Gastroesophageal sphincter (tissue), 4 donors: Measurements from ENCODE around the gene GABRG3. TPM values are rescaled to one million over a fixed set of nuclear protein-coding genes. Genes with fewer than 3 reads are reported as not detected.
A peak's percentile ranks its signal among the peaks of the same experiment; 100 is the strongest.
"Not testable (repeated sequence)": the region's sequence is repeated elsewhere in the genome, so short reads cannot be mapped to it uniquely, and the experiment has no call there.

ENCODE experiments used
- ATAC-seq: fragments of 150-250 bp; one replicate; pipeline ENCODE4 v1.9.1; 2016; ENCODE audit warnings: mild to moderate bottlenecking, moderate library complexity
- H3K27ac ChIP-seq, 4 donors: fragments of 200-600 bp; sonication (generic) in 3 of 4; 1 replicate in 3 of 4; 2 replicates in 1 of 4; pipeline ENCODE4 v1.5.1; 2016 to 2019
- H3K27me3 ChIP-seq: fragments of 200-600 bp; sonication (generic); one replicate; pipeline ENCODE4 v1.5.1; 2019
- H3K36me3 ChIP-seq, 2 donors: fragments of 200-600 bp; sonication (generic); one replicate each; pipeline ENCODE4 v1.5.1; 2019; ENCODE audit warnings: control low read depth in 1 of 2
- H3K4me1 ChIP-seq, 3 donors: fragments of 200-600 bp; sonication (generic); 1 replicate in 2 of 3; 2 replicates in 1 of 3; pipeline ENCODE4 v1.5.1; 2016 to 2019; ENCODE audit warnings: control low read depth in 2 of 3
- H3K4me3 ChIP-seq, 2 donors: fragments of 200-600 bp; sonication (generic); one replicate each; pipeline ENCODE4 v1.5.1; 2019; ENCODE audit warnings: mild to moderate bottlenecking in 1 of 2, moderate library complexity in 1 of 2
- H3K9me3 ChIP-seq, 3 donors: fragments of 200-600 bp; sonication (generic); one replicate each; pipeline ENCODE4 v1.5.1; 2017 to 2019; ENCODE audit warnings: control low read depth in 2 of 3
- CTCF ChIP-seq, 4 experiments: fragments of 200-600 bp in 2 of 4; fragments of 450-650 bp in 2 of 4; sonication (generic) in 1 of 4; IDR thresholded peaks; one replicate each; pipeline ENCODE4 v1.5.1; 2017 to 2019; ENCODE audit warnings: antibody characterized with exemption in 4 of 4, mild to moderate bottlenecking in 2 of 4, moderate library complexity in 2 of 4
- EP300 ChIP-seq: sonication (generic); formaldehyde crosslinking; IDR thresholded peaks from one replicate; pipeline ENCODE4 v1.6.1; 2017; ENCODE audit warnings: antibody characterized with exemption, mild to moderate bottlenecking
- POLR2A ChIP-seq, 2 donors: fragments of 450-650 bp; IDR thresholded peaks; one replicate each; pipeline ENCODE4 v1.6.1; 2017; ENCODE audit warnings: antibody characterized with exemption in 2 of 2, mild to moderate bottlenecking in 2 of 2, moderate library complexity in 1 of 2
- POLR2AphosphoS5 ChIP-seq: sonication (generic); formaldehyde crosslinking; IDR thresholded peaks from one replicate; pipeline ENCODE4 v1.6.1; 2017; ENCODE audit warnings: antibody characterized with exemption
- WGBS, 2 donors: methylation state at CpG; one replicate each; pipeline ENCODE4 v1.1.5; 2018; ENCODE audit warnings: low coverage in 1 of 2; 5-methylcytosine and 5-hydroxymethylcytosine counted together
- total RNA-seq, 4 donors: library from RNA; depleted of rRNA; stranded (reverse); fragments of >200 nt; gene quantifications; one replicate each; pipeline ENCODE4 v1.1.0, GENCODE V29; 2016

Gene GABRG3
- total RNA-seq, 4 donors from 2014 or later: under 0.01 to 0.04 TPM; not detected in 2

GRCh38 chr15:26974120-26974780 lies 3.3 kb downstream of the GABRG3 start:
- TF ChIP-seq POLR2A (IDR thresholded peaks at IDR 0.05) (no peak), CTCF (IDR thresholded peaks at IDR 0.05) (peak in 1 of 4 experiments; percentile 29)
- no peak overlapping the region for H3K27ac ChIP-seq
- peaks cover 41% of the 10 kb centered on the region for H3K27me3 ChIP-seq
- no peaks in the 10 kb centered on the region for H3K9me3 ChIP-seq
- no peaks in the 10 kb centered on the region for H3K36me3 ChIP-seq
- 1 to 31% methylated on average over 4 to 6 of the region's 9 CpGs for WGBS, 2 donors
- peaks cover 0 to 6% (median 0%) of the 10 kb centered on the region in 3 donors for H3K4me1 ChIP-seq
- no peak overlapping the region for H3K4me3 ChIP-seq
- ATAC-seq: no peak

- no peaks in the 10 kb centered on the region for H3K27me3 ChIP-seq
- no peak overlapping the region for H3K4me3 ChIP-seq
- no peaks in the 10 kb centered on the region for H3K36me3 ChIP-seq
- no peak overlapping the region for H3K27ac ChIP-seq
- H3K9me3 ChIP-seq: no peaks in the 10 kb centered on the region
- no peak for ATAC-seq
- 66 to 71% methylated on average over 4 of the region's 4 CpGs for WGBS, 2 donors
- TF ChIP-seq CTCF (IDR thresholded peaks at IDR 0.05): no peak
- TF ChIP-seq EP300: no peak
- TF ChIP-seq POLR2AphosphoS5: no peak
- TF ChIP-seq POLR2A (IDR thresholded peaks at IDR 0.05): no peak
- no peaks in the 10 kb centered on the region for H3K4me1 ChIP-seq
Measured at GRCh38 chr15:26981492-26981891, 10.5 kb downstream of the GABRG3 start.

- Histone ChIP-seq H3K4me3 (no peak overlapping the region), H3K27ac (no peak overlapping the region), H3K27me3 (no peaks in the 10 kb centered on the region), H3K9me3 (no peaks in the 10 kb centered on the region), H3K36me3 (no peaks in the 10 kb centered on the region), H3K4me1 (no peaks in the 10 kb centered on the region)
- TF ChIP-seq EP300: no peak
- no peak for TF ChIP-seq POLR2AphosphoS5
- TF ChIP-seq CTCF (IDR thresholded peaks at IDR 0.05): no peak
- no peak for TF ChIP-seq POLR2A (IDR thresholded peaks at IDR 0.05)
- 83 to 84% methylated on average over 8 of the region's 8 CpGs for WGBS, 2 donors
- ATAC-seq: no peak
Measured at GRCh38 chr15:26983822-26984221, 12.8 kb downstream of the GABRG3 start.

- no peaks in the 10 kb centered on the region for H3K36me3 ChIP-seq
- no peaks in the 10 kb centered on the region for H3K27me3 ChIP-seq
- TF ChIP-seq CTCF (IDR thresholded peaks at IDR 0.05) (no peak), POLR2A (IDR thresholded peaks at IDR 0.05) (no peak), EP300 (no peak), POLR2AphosphoS5 (no peak)
- H3K27ac ChIP-seq: no peak overlapping the region
- H3K9me3 ChIP-seq: no peaks in the 10 kb centered on the region
- no peak overlapping the region for H3K4me3 ChIP-seq
- ATAC-seq: no peak
- 73% methylated on average over 4 of the region's 4 CpGs; no CpG with 5 or more reads in 1 of the 2 donors for WGBS, 2 donors
- no peaks in the 10 kb centered on the region for H3K4me1 ChIP-seq
Measured at GRCh38 chr15:26985050-26985449, 14.1 kb downstream of the GABRG3 start.

GRCh38 chr15:26996250-26996649 lies 25.3 kb downstream of the GABRG3 start:
- no peak for ATAC-seq
- TF ChIP-seq CTCF (IDR thresholded peaks at IDR 0.05): no peak
- TF ChIP-seq POLR2A (IDR thresholded peaks at IDR 0.05): no peak
- no peak for TF ChIP-seq POLR2AphosphoS5
- TF ChIP-seq EP300: no peak
- peaks cover 0 to 26% (median 0%) of the 10 kb centered on the region in 3 donors for H3K9me3 ChIP-seq
- H3K4me3 ChIP-seq: no peak overlapping the region
- no peaks in the 10 kb centered on the region for H3K4me1 ChIP-seq
- 79% methylated on average over 2 of the region's 2 CpGs; no CpG with 5 or more reads in 1 of the 2 donors for whole genome bisulfite sequencing, 2 donors
- no peaks in the 10 kb centered on the region for H3K36me3 ChIP-seq
- H3K27ac ChIP-seq: no peak overlapping the region
- H3K27me3 ChIP-seq: no peaks in the 10 kb centered on the region

- not testable (repeated sequence) for H3K9me3 ChIP-seq, H3K4me3 ChIP-seq, H3K4me1 ChIP-seq, H3K36me3 ChIP-seq, H3K27ac ChIP-seq, H3K27me3 ChIP-seq, ATAC-seq
- 85 to 100% methylated on average over 1 of the region's 4 CpGs for WGBS, 2 donors
Measured at GRCh38 chr15:27003003-27003402, 32.0 kb downstream of the GABRG3 start.

- no CpG with 5 or more reads among the region's 24 CpGs for WGBS, 2 donors
Measured at GRCh38 chr15:27004226-27004625, 33.2 kb downstream of the GABRG3 start.

More at GRCh38 chr15:27004226-27004625, 33.2 kb downstream of the GABRG3 start:
- H3K27me3 ChIP-seq, H3K4me1 ChIP-seq, H3K27ac ChIP-seq, H3K4me3 ChIP-seq, ATAC-seq, H3K9me3 ChIP-seq, H3K36me3 ChIP-seq: not testable (repeated sequence)
